ENCODE results near the gene NEXN. TPM values are rescaled to one million over a fixed set of nuclear protein-coding genes. Genes with fewer than 3 reads are reported as not detected.

Gene NEXN
- total and polyA plus RNA-seq, 11 donors = 224 to 935 (median 370) TPM

- 82 to 84% (median 82%) methylated on average over 9 of the region's 9 CpGs for WGBS, 4 donors
Observed at GRCh38 chr1:77847621-77848080, 40.8 kb upstream of the NEXN start.

DNA sequence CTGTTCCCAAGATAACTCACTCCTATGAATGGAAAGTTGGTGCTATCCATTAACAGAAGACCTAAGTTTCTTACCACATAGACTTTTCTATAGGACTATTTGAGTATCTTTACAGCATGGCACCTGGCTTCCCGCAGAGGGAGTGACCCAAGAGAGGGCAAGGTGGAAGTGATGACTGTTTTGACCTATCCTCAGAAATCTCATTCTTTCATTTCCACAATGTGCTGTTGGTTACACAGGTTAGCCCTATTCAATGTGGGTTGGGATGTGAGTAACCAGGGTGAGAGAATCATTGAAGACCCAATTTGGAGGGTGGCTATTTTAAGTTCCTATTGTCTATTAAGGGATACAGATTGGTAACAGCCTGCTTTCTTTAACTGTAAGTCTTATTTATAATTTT, 38.3 kb upstream of the NEXN start:
- DNase-seq (no peak), ATAC-seq (no peak)
- H3K9me3 ChIP-seq = peaks cover 0 to 11% (median 0%) of the 10 kb centered on the region in 12 donors
- no peak overlapping the region for H3K4me3 ChIP-seq
- no peaks in the 10 kb centered on the region for H3K27me3 ChIP-seq
- H3K36me3 ChIP-seq = peaks cover 0 to 8% (median under 1%) of the 10 kb centered on the region in 9 donors
- intact Hi-C loops (cut with DNase I) = no loop called here
- TF ChIP-seq POLR2A (IDR thresholded peaks at IDR 0.05) (no peak), CTCF (IDR thresholded peaks at IDR 0.05) (no peak)
- 94 to 100% (median 100%) methylated on average over 1 of the region's 1 CpG for WGBS, 4 donors
- H3K4me1 ChIP-seq = peaks cover 0 to 9% (median 0%) of the 10 kb centered on the region in 12 donors
- no peak overlapping the region for H3K27ac ChIP-seq

More at GRCh38 chr1:77847621-77848080, 40.8 kb upstream of the NEXN start:
- H3K27ac ChIP-seq = no peak overlapping the region
- peaks cover 0 to 9% (median 0%) of the 10 kb centered on the region in 12 donors for H3K4me1 ChIP-seq
- ATAC-seq (no peak), DNase-seq (no peak)
- no peak overlapping the region for H3K4me3 ChIP-seq
- intact Hi-C loops (cut with DNase I) = loop anchor here in 1 of 10 donors (5.0 kb wide), 1 partner anchor 35 kb away; no protein-coding TSS in a partner anchor
- peaks cover 0 to 28% (median 18%) of the 10 kb centered on the region in 9 donors for H3K36me3 ChIP-seq
- TF ChIP-seq CTCF (IDR thresholded peaks at IDR 0.05) (no peak), POLR2A (IDR thresholded peaks at IDR 0.05) (no peak)
- no peaks in the 10 kb centered on the region for H3K27me3 ChIP-seq
- no peaks in the 10 kb centered on the region for H3K9me3 ChIP-seq

GRCh38 chr1:77857552-77857951, 30.9 kb upstream of the NEXN start:
- Histone ChIP-seq H3K27ac (no peak overlapping the region), H3K36me3 (peaks cover 0 to 28% (median 15%) of the 10 kb centered on the region in 9 donors), H3K27me3 (no peaks in the 10 kb centered on the region), H3K9me3 (peaks cover 0 to 33% (median 2%) of the 10 kb centered on the region in 12 donors), H3K4me1 (peaks cover 0 to 7% (median 1%) of the 10 kb centered on the region in 12 donors), H3K4me3 (no peak overlapping the region)
- TF ChIP-seq POLR2A (IDR thresholded peaks at IDR 0.05) (no peak), CTCF (IDR thresholded peaks at IDR 0.05) (no peak)
- DNase-seq (no peak), ATAC-seq (no peak)
- intact Hi-C loops (cut with DNase I) = no loop called here
- 78 to 85% (median 82%) methylated on average over 4 of the region's 4 CpGs for WGBS, 4 donors

DNA sequence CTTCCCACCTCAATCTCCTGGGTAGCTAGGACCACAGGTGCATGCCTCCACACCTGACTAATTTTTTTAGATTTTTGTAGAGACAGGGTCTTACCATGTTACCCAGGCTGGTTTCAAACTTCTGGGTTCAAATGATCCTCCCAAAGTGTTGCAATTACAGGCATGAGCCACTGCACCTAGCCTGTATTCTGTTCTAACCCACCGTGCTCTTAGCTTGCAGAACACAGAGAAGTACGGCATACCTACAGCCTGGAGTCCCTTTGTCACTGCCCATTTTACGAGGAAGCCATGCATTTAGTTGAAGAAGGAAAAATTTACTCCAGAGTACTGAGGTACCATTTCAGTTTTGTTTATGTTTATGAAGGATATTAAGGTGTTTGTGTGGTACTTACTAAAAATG, 29.7 kb upstream of the NEXN start:
- Histone ChIP-seq H3K4me1 (peaks cover 0 to 7% (median 1%) of the 10 kb centered on the region in 12 donors), H3K27me3 (no peaks in the 10 kb centered on the region), H3K4me3 (no peak overlapping the region), H3K27ac (no peak overlapping the region), H3K36me3 (peaks cover 0 to 33% (median 21%) of the 10 kb centered on the region in 9 donors), H3K9me3 (peaks cover 0 to 33% (median 2%) of the 10 kb centered on the region in 12 donors)
- WGBS, 4 donors = 85 to 93% (median 90%) methylated on average over 3 of the region's 3 CpGs
- DNase-seq = no peak
- intact Hi-C loops (cut with DNase I) = no loop called here
- ATAC-seq = no peak
- TF ChIP-seq POLR2A (IDR thresholded peaks at IDR 0.05) = no peak
- no peak for TF ChIP-seq CTCF (IDR thresholded peaks at IDR 0.05)

Measured in heart left ventricle (tissue), 16 donors.